Cardiac ventricle fibroblast (primary cell): ENCODE results near the gene SPATA31A7. TPM values are rescaled to one million over a fixed set of nuclear protein-coding genes. Genes with fewer than 3 reads are reported as not detected.

Source experiments
- total RNA-seq: library from RNA; depleted of rRNA; stranded (reverse); fragments of >200 nt; gene quantifications from 2 replicates; pipeline ENCODE4 v1.2.3, GENCODE V29; 2015

SPATA31A7 gene
- total RNA-seq, result not detected in 2 replicates

GRCh38 chr9:61189736-61190135, at the start of gene SPATA31A7:
Gene SPATA31A7, plus strand, starts transcription at chr9:61190036. Its CDS starts 29 bp downstream, at chr9:61190065.

